ENCODE measurements around the gene SH3BP5.

DNA sequence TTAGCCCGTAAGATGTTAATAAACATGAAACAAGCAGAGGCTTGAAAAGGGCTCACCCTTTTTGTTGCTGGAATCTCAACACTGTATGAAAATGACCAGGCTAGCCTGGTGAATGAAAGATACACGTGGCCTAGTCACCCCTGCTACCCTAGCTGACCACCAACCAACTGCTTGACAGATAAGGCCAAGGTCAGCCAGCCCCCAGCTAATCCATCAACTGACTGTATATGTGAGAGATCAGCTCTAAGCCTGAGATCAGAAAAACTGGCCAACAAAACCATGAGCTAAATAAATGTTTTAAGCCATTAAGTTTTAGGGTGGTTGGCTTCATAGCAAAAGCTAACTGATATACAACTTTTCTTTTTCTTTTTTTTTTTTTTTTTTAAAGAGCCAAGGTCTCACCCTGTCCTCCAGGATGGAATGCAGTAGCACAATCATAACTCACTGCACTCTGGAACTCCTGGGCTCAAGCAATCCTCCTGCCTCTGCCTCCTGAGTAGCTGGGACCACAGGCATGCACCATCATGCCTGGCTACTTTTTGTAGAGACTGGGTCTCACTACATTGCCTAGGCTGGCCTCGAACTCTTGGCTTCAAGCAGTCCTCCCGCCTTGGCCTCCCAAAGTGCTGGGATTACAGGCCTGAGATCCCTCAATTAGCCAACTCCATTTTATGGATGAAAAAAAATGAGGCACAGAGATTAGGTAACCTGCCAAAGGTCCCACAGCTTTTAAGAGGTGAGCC is 34.6 kb downstream of the SH3BP5 start:
- TF ChIP-seq, protein P1, sequence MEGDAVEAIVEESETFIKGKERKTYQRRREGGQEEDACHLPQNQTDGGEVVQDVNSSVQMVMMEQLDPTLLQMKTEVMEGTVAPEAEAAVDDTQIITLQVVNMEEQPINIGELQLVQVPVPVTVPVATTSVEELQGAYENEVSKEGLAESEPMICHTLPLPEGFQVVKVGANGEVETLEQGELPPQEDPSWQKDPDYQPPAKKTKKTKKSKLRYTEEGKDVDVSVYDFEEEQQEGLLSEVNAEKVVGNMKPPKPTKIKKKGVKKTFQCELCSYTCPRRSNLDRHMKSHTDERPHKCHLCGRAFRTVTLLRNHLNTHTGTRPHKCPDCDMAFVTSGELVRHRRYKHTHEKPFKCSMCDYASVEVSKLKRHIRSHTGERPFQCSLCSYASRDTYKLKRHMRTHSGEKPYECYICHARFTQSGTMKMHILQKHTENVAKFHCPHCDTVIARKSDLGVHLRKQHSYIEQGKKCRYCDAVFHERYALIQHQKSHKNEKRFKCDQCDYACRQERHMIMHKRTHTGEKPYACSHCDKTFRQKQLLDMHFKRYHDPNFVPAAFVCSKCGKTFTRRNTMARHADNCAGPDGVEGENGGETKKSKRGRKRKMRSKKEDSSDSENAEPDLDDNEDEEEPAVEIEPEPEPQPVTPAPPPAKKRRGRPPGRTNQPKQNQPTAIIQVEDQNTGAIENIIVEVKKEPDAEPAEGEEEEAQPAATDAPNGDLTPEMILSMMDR (conservative IDR thresholded peaks at IDR 0.05): no peak
- TF ChIP-seq EZH2 (IDR thresholded peaks at IDR 0.05; ENCODE audit: low read depth): no peak
